SK-N-SH (cell line): ENCODE results near the gene CD6. TPM values are rescaled to one million over a fixed set of nuclear protein-coding genes. Genes with fewer than 3 reads are reported as not detected.

Source experiments
- CTCF ChIA-PET: fragments of 300-600, 350-600 bp; formaldehyde crosslinking; extraction: SDS; loops from one replicate; lab custom pipeline; 2021; lab: Yijun Ruan, JAX
- POLR2A ChIA-PET: fragments of 350-600 bp; sonication (Branson Sonifier 250); formaldehyde crosslinking; extraction: SDS; loops from one replicate; lab custom pipeline; 2020; ENCODE audit warnings: antibody characterized with exemption, inconsistent platforms; lab: Yijun Ruan, JAX
- DNase-seq: peaks from one replicate; pipeline ENCODE4 v3.0.0; 2012
- H2AFZ ChIP-seq: fragments of 200-600 bp; sonication (generic); 2 replicates; pipeline ENCODE4 v1.8.1; 2016; ENCODE audit warnings: antibody characterized with exemption, mild to moderate bottlenecking, low read depth
- H3F3A ChIP-seq: fragments of 200-600 bp; sonication (generic); replicated peaks from 2 replicates; pipeline ENCODE3; 2016; ENCODE audit warnings: antibody characterized with exemption, mild to moderate bottlenecking; ENCODE audit not compliant: insufficient read depth
- H3K27ac ChIP-seq, 2 experiments: fragments of 200-500 bp in 1 of 2; fragments of 200-600 bp in 1 of 2; sonication (Bioruptor generic) in 1 of 2; sonication (generic), shearing (Covaris generic) in 1 of 2; 2 replicates each; pipeline versions ENCODE4 v1.5.1 to v1.6.1; 2014 to 2016; ENCODE audit warnings: low read depth in 2 of 2, inconsistent platforms in 1 of 2, low read length in 1 of 2, mild to moderate bottlenecking in 1 of 2, mixed read lengths in 1 of 2
- H3K27me3 ChIP-seq: fragments of 200-600 bp; sonication (generic), shearing (Covaris generic); 2 replicates; pipeline ENCODE4 v1.6.1; 2016; ENCODE audit warnings: mixed run types; ENCODE audit not compliant: insufficient read depth
- H3K36me3 ChIP-seq, 2 experiments: fragments of 200-500 bp in 1 of 2; fragments of 200-600 bp in 1 of 2; sonication (Bioruptor generic) in 1 of 2; sonication (generic) in 1 of 2; replicated peaks in 1 of 2; 2 replicates each; pipeline versions ENCODE3 to v1.5.1; 2014 to 2016; ENCODE audit warnings: low read length in 1 of 2, mild to moderate bottlenecking in 1 of 2; ENCODE audit not compliant: insufficient read depth in 2 of 2, control insufficient read depth in 1 of 2
- H3K4me1 ChIP-seq, 2 experiments: fragments of 200-500 bp in 1 of 2; fragments of 200-600 bp in 1 of 2; sonication (Bioruptor generic) in 1 of 2; sonication (generic), shearing (Covaris generic) in 1 of 2; 2 replicates each; pipeline versions ENCODE4 v1.5.1 to v1.6.1; 2014 to 2016; ENCODE audit warnings: low read depth in 1 of 2, low read length in 1 of 2, mixed run types in 1 of 2; ENCODE audit not compliant: insufficient read depth in 2 of 2, control insufficient read depth in 1 of 2
- H3K4me2 ChIP-seq: fragments of 200-600 bp; sonication (generic), shearing (Covaris generic); 2 replicates; pipeline ENCODE4 v1.6.1; 2017; ENCODE audit warnings: mixed run types
- H3K4me3 ChIP-seq, 2 experiments: fragments of 200-500 bp in 1 of 2; fragments of 200-600 bp in 1 of 2; sonication (Bioruptor generic) in 1 of 2; sonication (generic), shearing (Covaris generic) in 1 of 2; 2 replicates each; pipeline versions ENCODE4 v1.5.1 to v1.8.1; 2014 to 2016; ENCODE audit warnings: low read depth in 2 of 2, inconsistent platforms in 1 of 2, low read length in 1 of 2, mild to moderate bottlenecking in 1 of 2, mixed read lengths in 1 of 2, moderate library complexity in 1 of 2
- H3K79me2 ChIP-seq: fragments of 200-600 bp; sonication (generic); 2 replicates; pipeline ENCODE4 v1.8.1; 2017; ENCODE audit warnings: mild to moderate bottlenecking; ENCODE audit not compliant: insufficient read depth
- H3K9ac ChIP-seq: fragments of 200-600 bp; sonication (generic); 2 replicates; pipeline ENCODE4 v1.6.1; 2017; ENCODE audit warnings: mixed run types
- H3K9me2 ChIP-seq: fragments of 200-600 bp; sonication (generic); 2 replicates; pipeline ENCODE4 v1.6.1; 2017; ENCODE audit warnings: mixed run types
- H3K9me3 ChIP-seq: fragments of 200-600 bp; sonication (generic); 2 replicates; pipeline ENCODE4 v1.6.1; 2017; ENCODE audit warnings: mixed run types, mild to moderate bottlenecking, moderate library complexity
- H4K20me1 ChIP-seq: fragments of 200-600 bp; sonication (generic); 2 replicates; pipeline ENCODE4 v1.6.1; 2017; ENCODE audit warnings: mild to moderate bottlenecking, mixed run types; ENCODE audit not compliant: insufficient read depth
- EZH2phosphoT487 ChIP-seq: fragments of 200-600 bp; sonication (generic); IDR thresholded peaks from 2 replicates; pipeline ENCODE4 v1.6.1; 2017; ENCODE audit warnings: low read depth, mixed run types, mild to moderate bottlenecking, antibody characterized with exemption, moderate library complexity, borderline replicate concordance
- FOXM1 ChIP-seq: IDR thresholded peaks from 2 replicates; pipeline ENCODE4 v1.4.0; 2012; ENCODE audit warnings: low read depth, mild to moderate bottlenecking
- GATA2 ChIP-seq: sonication (generic); formaldehyde crosslinking; IDR thresholded peaks from 2 replicates; pipeline ENCODE4 v1.5.0; 2020; ENCODE audit warnings: mild to moderate bottlenecking, missing genetic modification reagents
- MXI1 ChIP-seq: IDR thresholded peaks from 2 replicates; pipeline ENCODE4 v1.6.1; 2012; ENCODE audit warnings: mild to moderate bottlenecking, low read depth, low read length, improper control_type of control experiment
- POLR2AphosphoS5 ChIP-seq: IDR thresholded peaks from 2 replicates; pipeline ENCODE4 v1.6.1; 2012; ENCODE audit warnings: low read depth, low read length
- RAD21 ChIP-seq: IDR thresholded peaks from 2 replicates; pipeline ENCODE4 v1.6.1; 2012; ENCODE audit warnings: mild to moderate bottlenecking, low read length
- RCOR1 ChIP-seq: fragments of 150-350 bp; IDR thresholded peaks from 2 replicates; pipeline ENCODE4 v1.6.1; 2017; ENCODE audit warnings: antibody characterized with exemption, low read length
- RFX5 ChIP-seq: IDR thresholded peaks from 2 replicates; pipeline ENCODE4 v1.6.1; 2012; ENCODE audit warnings: mild to moderate bottlenecking, improper control_type of control experiment, low read length
- RXRA ChIP-seq: IDR thresholded peaks from 2 replicates; pipeline ENCODE4 v1.4.0; 2012; ENCODE audit warnings: low read depth, mild to moderate bottlenecking, borderline replicate concordance
- SMC3 ChIP-seq: IDR thresholded peaks from 2 replicates; pipeline ENCODE4 v1.6.1; 2012; ENCODE audit warnings: low read depth, low read length, improper control_type of control experiment
- WGBS: methylation state at CpG from one replicate; pipeline ENCODE4 v1.1.6; 2017; ENCODE audit warnings: low lambda C conversion rate; 5-methylcytosine and 5-hydroxymethylcytosine counted together
- polyA plus RNA-seq, 3 experiments: library from polyadenylated mRNA; depleted of rRNA; stranded (reverse); fragments of >200 nt; gene quantifications; 2 replicates each; pipeline ENCODE4 v1.2.3, GENCODE V29; 2012
- TF ChIP-seq, protein P1 (sequence below): IDR thresholded peaks from 2 replicates; pipeline ENCODE4 v1.4.0; 2012; ENCODE audit warnings: low read depth, borderline replicate concordance
- TF ChIP-seq, protein P2 (sequence below): IDR thresholded peaks from 2 replicates; pipeline ENCODE4 v1.4.0; 2012; ENCODE audit warnings: low read depth

Gene CD6
- polyA plus RNA-seq, 1 of the 3 experiments (the other 2 are of a cell fraction) = not detected

DNA sequence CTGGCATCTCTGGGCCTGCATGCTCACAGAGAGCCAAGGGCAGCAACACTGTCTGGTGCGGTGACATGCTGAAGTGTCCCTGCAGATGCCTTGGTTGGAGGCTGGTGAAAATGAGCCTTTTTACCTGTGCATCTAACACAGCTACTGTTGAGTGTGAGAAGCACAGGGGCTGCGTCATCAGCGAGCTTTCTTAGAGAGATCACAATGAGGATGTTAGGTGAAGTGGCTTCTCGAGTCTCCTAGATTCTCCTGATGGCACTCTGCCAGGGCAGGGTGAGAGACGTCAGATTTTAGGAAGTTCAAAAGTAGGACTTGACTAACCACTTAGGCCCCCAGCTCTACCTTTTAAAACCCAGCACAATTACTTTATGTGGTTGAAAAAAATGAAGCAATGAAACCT, 15.9 kb upstream of the CD6 start:
- ChIA-PET CTCF (interaction anchor here (0.6 to 1.6 kb wide), 2 partner anchors 68 to 124 kb away, joined by 3 to 5 read pairs; no protein-coding TSS in a partner anchor), POLR2A (no interaction called here)
- Histone ChIP-seq H3K27me3 (no peaks in the 10 kb centered on the region; the same call in 1 of the 2 replicates), H3K36me3 (no peaks in the 10 kb centered on the region), H4K20me1 (no peaks in the 10 kb centered on the region), H3F3A (no peaks in the 10 kb centered on the region), H3K79me2 (no peaks in the 10 kb centered on the region), H3K4me1 (no peaks in the 10 kb centered on the region), H3K9ac (no peak overlapping the region), H3K4me2 (no peak overlapping the region), H3K9me2 (no peaks in the 10 kb centered on the region), H3K9me3 (no peaks in the 10 kb centered on the region), H3K27ac (no peak overlapping the region), H2AFZ (no peak overlapping the region), H3K4me3 (no peak overlapping the region)
- TF ChIP-seq MXI1 = no peak
- WGBS = 62% methylated on average over 5 of the region's 5 CpGs
- DNase-seq = no peak

DNA sequence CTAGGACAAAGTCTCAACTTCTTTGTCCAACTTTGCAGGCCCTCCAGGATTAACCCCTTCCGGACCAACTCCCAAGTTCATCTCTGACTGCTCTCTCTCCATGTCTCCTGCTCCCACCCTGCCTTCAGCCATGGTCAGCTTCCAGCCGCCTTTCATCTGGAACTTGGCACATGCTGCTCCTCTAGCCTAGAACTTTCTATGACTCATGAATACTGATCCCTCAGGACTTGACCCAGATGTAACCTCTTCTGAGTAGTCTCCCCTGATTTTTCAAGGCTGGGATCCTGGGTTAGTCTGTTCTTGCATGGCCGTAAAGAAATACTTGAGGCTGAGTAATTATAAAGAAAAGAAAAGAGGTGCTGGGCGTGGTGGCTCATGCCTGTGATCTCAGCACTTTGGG, 14.3 kb upstream of the CD6 start:
- H4K20me1 ChIP-seq = no peaks in the 10 kb centered on the region
- H3K79me2 ChIP-seq = no peaks in the 10 kb centered on the region
- TF ChIP-seq RCOR1 = no peak
- TF ChIP-seq, protein P1, sequence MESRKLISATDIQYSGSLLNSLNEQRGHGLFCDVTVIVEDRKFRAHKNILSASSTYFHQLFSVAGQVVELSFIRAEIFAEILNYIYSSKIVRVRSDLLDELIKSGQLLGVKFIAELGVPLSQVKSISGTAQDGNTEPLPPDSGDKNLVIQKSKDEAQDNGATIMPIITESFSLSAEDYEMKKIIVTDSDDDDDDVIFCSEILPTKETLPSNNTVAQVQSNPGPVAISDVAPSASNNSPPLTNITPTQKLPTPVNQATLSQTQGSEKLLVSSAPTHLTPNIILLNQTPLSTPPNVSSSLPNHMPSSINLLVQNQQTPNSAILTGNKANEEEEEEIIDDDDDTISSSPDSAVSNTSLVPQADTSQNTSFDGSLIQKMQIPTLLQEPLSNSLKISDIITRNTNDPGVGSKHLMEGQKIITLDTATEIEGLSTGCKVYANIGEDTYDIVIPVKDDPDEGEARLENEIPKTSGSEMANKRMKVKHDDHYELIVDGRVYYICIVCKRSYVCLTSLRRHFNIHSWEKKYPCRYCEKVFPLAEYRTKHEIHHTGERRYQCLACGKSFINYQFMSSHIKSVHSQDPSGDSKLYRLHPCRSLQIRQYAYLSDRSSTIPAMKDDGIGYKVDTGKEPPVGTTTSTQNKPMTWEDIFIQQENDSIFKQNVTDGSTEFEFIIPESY = no peak
- TF ChIP-seq GATA2 = no peak
- no peak for TF ChIP-seq RAD21
- TF ChIP-seq POLR2AphosphoS5 = no peak
- no peak for TF ChIP-seq FOXM1
- no peak for TF ChIP-seq EZH2phosphoT487
- TF ChIP-seq SMC3 = no peak
- TF ChIP-seq, protein P2, sequence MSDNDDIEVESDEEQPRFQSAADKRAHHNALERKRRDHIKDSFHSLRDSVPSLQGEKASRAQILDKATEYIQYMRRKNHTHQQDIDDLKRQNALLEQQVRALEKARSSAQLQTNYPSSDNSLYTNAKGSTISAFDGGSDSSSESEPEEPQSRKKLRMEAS = no peak
- TF ChIP-seq RFX5 = no peak
- no peak for TF ChIP-seq RXRA
- DNase-seq = no peak
- H3F3A ChIP-seq = no peaks in the 10 kb centered on the region
- H3K4me2 ChIP-seq = no peak overlapping the region
- H3K9me3 ChIP-seq = no peaks in the 10 kb centered on the region
- no peak overlapping the region for H3K27ac ChIP-seq
- ChIA-PET POLR2A (no interaction called here), CTCF (no interaction called here)
- 59% methylated on average over 4 of the region's 4 CpGs for WGBS
- H3K4me1 ChIP-seq = no peaks in the 10 kb centered on the region
- no peak overlapping the region for H3K9ac ChIP-seq
- H3K36me3 ChIP-seq = no peaks in the 10 kb centered on the region
- H3K27me3 ChIP-seq = no peaks in the 10 kb centered on the region; the same call in 1 of the 2 replicates
- H2AFZ ChIP-seq = no peak overlapping the region
- H3K4me3 ChIP-seq = no peak overlapping the region
- no peaks in the 10 kb centered on the region for H3K9me2 ChIP-seq
